ENCODE measurements around the gene AKR1B1.
"Not testable (repeated sequence)": the region's sequence is repeated elsewhere in the genome, so short reads cannot be mapped to it uniquely, and the experiment has no call there.

The AKR1B1 gene

GRCh38 chr7:134458806-134459698 lies at the start of gene AKR1B1:
Gene AKR1B1, minus strand, starts transcription at chr7:134459100. Its CDS starts 38 bp downstream, at chr7:134459062.
- peak within 1 kb of the TSS; percentile 70 for H3K9ac ChIP-seq (ENCODE audit: low read length)

GRCh38 chr7:134505856-134506255 lies 47.0 kb upstream of the AKR1B1 start:
- Histone ChIP-seq H3K4me3 (ENCODE audit: low read length) (no peak overlapping the region), H3K9me3 (ENCODE audit: control insufficient read depth, low read depth, low read length) (no peaks in the 10 kb centered on the region), H3K27me3 (ENCODE audit: control insufficient read depth, insufficient read depth, low read length) (no peaks in the 10 kb centered on the region), H3K27ac (ENCODE audit: low read length) (no peak overlapping the region), H3K36me3 (ENCODE audit: control insufficient read depth, low read depth, low read length) (no peaks in the 10 kb centered on the region), H3K9ac (ENCODE audit: low read length) (no peak overlapping the region), H3K4me1 (ENCODE audit: control insufficient read depth, low read depth, low read length) (no peaks in the 10 kb centered on the region)

More at GRCh38 chr7:134458806-134459698, at the start of gene AKR1B1:
- Histone ChIP-seq H3K4me1 (ENCODE audit: control insufficient read depth, low read depth, low read length) (peaks cover 4% of the 10 kb centered on the region), H3K9me3 (ENCODE audit: control insufficient read depth, low read depth, low read length) (no peaks in the 10 kb centered on the region), H3K27ac (ENCODE audit: low read length) (no peak within 1 kb of the TSS), H3K36me3 (ENCODE audit: control insufficient read depth, low read depth, low read length) (no peaks in the 10 kb centered on the region), H3K4me3 (ENCODE audit: low read length) (peak within 1 kb of the TSS; percentile 83), H3K27me3 (ENCODE audit: control insufficient read depth, insufficient read depth, low read length) (peaks cover 13% of the 10 kb centered on the region)

- H3K27ac ChIP-seq (ENCODE audit: low read length), result no peak overlapping the region
- H3K9ac ChIP-seq (ENCODE audit: low read length), result no peak overlapping the region
- no peaks in the 10 kb centered on the region for H3K9me3 ChIP-seq (ENCODE audit: control insufficient read depth, low read depth, low read length)
- H3K4me1 ChIP-seq (ENCODE audit: control insufficient read depth, low read depth, low read length), result no peaks in the 10 kb centered on the region
- H3K36me3 ChIP-seq (ENCODE audit: control insufficient read depth, low read depth, low read length), result no peaks in the 10 kb centered on the region
- no peaks in the 10 kb centered on the region for H3K27me3 ChIP-seq (ENCODE audit: control insufficient read depth, insufficient read depth, low read length)
- no peak overlapping the region for H3K4me3 ChIP-seq (ENCODE audit: low read length)
These were observed 45.8 kb upstream of the AKR1B1 start for GRCh38 chr7:134504660-134505164.

- no peak overlapping the region for H3K4me3 ChIP-seq (ENCODE audit: low read length)
- no peaks in the 10 kb centered on the region for H3K27me3 ChIP-seq (ENCODE audit: control insufficient read depth, insufficient read depth, low read length)
- no peak overlapping the region for H3K27ac ChIP-seq (ENCODE audit: low read length)
- H3K36me3 ChIP-seq (ENCODE audit: control insufficient read depth, low read depth, low read length), result no peaks in the 10 kb centered on the region
- H3K4me1 ChIP-seq (ENCODE audit: control insufficient read depth, low read depth, low read length), result no peaks in the 10 kb centered on the region
- no peaks in the 10 kb centered on the region for H3K9me3 ChIP-seq (ENCODE audit: control insufficient read depth, low read depth, low read length)
- no peak overlapping the region for H3K9ac ChIP-seq (ENCODE audit: low read length)
These were observed 43.8 kb upstream of the AKR1B1 start for GRCh38 chr7:134502463-134503371.

- Histone ChIP-seq H3K4me3 (ENCODE audit: low read length) (no peak overlapping the region), H3K9ac (ENCODE audit: low read length) (no peak overlapping the region), H3K27ac (ENCODE audit: low read length) (no peak overlapping the region), H3K27me3 (ENCODE audit: control insufficient read depth, insufficient read depth, low read length) (no peaks in the 10 kb centered on the region), H3K36me3 (ENCODE audit: control insufficient read depth, low read depth, low read length) (no peaks in the 10 kb centered on the region), H3K9me3 (ENCODE audit: control insufficient read depth, low read depth, low read length) (no peaks in the 10 kb centered on the region), H3K4me1 (ENCODE audit: control insufficient read depth, low read depth, low read length) (no peaks in the 10 kb centered on the region)
These were observed 42.1 kb upstream of the AKR1B1 start for GRCh38 chr7:134500982-134501381.

GRCh38 chr7:134500406-134500805 lies 41.5 kb upstream of the AKR1B1 start:
- Histone ChIP-seq H3K4me3 (ENCODE audit: low read length) (no peak overlapping the region), H3K4me1 (ENCODE audit: control insufficient read depth, low read depth, low read length) (no peaks in the 10 kb centered on the region), H3K9ac (ENCODE audit: low read length) (no peak overlapping the region), H3K9me3 (ENCODE audit: control insufficient read depth, low read depth, low read length) (no peaks in the 10 kb centered on the region), H3K27ac (ENCODE audit: low read length) (no peak overlapping the region), H3K27me3 (ENCODE audit: control insufficient read depth, insufficient read depth, low read length) (no peaks in the 10 kb centered on the region), H3K36me3 (ENCODE audit: control insufficient read depth, low read depth, low read length) (no peaks in the 10 kb centered on the region)

- no peaks in the 10 kb centered on the region for H3K27me3 ChIP-seq (ENCODE audit: control insufficient read depth, insufficient read depth, low read length)
- H3K27ac ChIP-seq (ENCODE audit: low read length), result no peak overlapping the region
- H3K4me1 ChIP-seq (ENCODE audit: control insufficient read depth, low read depth, low read length), result no peaks in the 10 kb centered on the region
- H3K36me3 ChIP-seq (ENCODE audit: control insufficient read depth, low read depth, low read length), result no peaks in the 10 kb centered on the region
- no peak overlapping the region for H3K4me3 ChIP-seq (ENCODE audit: low read length)
- no peaks in the 10 kb centered on the region for H3K9me3 ChIP-seq (ENCODE audit: control insufficient read depth, low read depth, low read length)
- no peak overlapping the region for H3K9ac ChIP-seq (ENCODE audit: low read length)
These were observed 36.6 kb upstream of the AKR1B1 start for GRCh38 chr7:134495546-134495945.

GRCh38 chr7:134493091-134493490 lies 34.2 kb upstream of the AKR1B1 start:
- Histone ChIP-seq H3K27me3 (ENCODE audit: control insufficient read depth, insufficient read depth, low read length) (no peaks in the 10 kb centered on the region), H3K4me1 (ENCODE audit: control insufficient read depth, low read depth, low read length) (no peaks in the 10 kb centered on the region), H3K9me3 (ENCODE audit: control insufficient read depth, low read depth, low read length) (no peaks in the 10 kb centered on the region), H3K36me3 (ENCODE audit: control insufficient read depth, low read depth, low read length) (no peaks in the 10 kb centered on the region), H3K9ac (ENCODE audit: low read length) (no peak overlapping the region), H3K4me3 (ENCODE audit: low read length) (no peak overlapping the region), H3K27ac (ENCODE audit: low read length) (no peak overlapping the region)

- H3K27me3 ChIP-seq (ENCODE audit: control insufficient read depth, insufficient read depth, low read length); H3K4me1 ChIP-seq (ENCODE audit: control insufficient read depth, low read depth, low read length); H3K9me3 ChIP-seq (ENCODE audit: control insufficient read depth, low read depth, low read length); H3K27ac ChIP-seq (ENCODE audit: low read length); H3K36me3 ChIP-seq (ENCODE audit: control insufficient read depth, low read depth, low read length); H3K9ac ChIP-seq (ENCODE audit: low read length); H3K4me3 ChIP-seq (ENCODE audit: low read length): not testable (repeated sequence)
These were observed 28.8 kb upstream of the AKR1B1 start for GRCh38 chr7:134487721-134488120.

- peaks cover 9% of the 10 kb centered on the region for H3K4me1 ChIP-seq (ENCODE audit: control insufficient read depth, low read depth, low read length)
- no peaks in the 10 kb centered on the region for H3K9me3 ChIP-seq (ENCODE audit: control insufficient read depth, low read depth, low read length)
- no peaks in the 10 kb centered on the region for H3K36me3 ChIP-seq (ENCODE audit: control insufficient read depth, low read depth, low read length)
- H3K27me3 ChIP-seq (ENCODE audit: control insufficient read depth, insufficient read depth, low read length), result no peaks in the 10 kb centered on the region
- no peak overlapping the region for H3K27ac ChIP-seq (ENCODE audit: low read length)
- H3K4me3 ChIP-seq (ENCODE audit: low read length), result no peak overlapping the region
- H3K9ac ChIP-seq (ENCODE audit: low read length), result no peak overlapping the region
These were observed 26.3 kb upstream of the AKR1B1 start for GRCh38 chr7:134485203-134485602.

GRCh38 chr7:134483296-134483695 lies 24.4 kb upstream of the AKR1B1 start:
- Histone ChIP-seq H3K36me3 (ENCODE audit: control insufficient read depth, low read depth, low read length) (no peaks in the 10 kb centered on the region), H3K9ac (ENCODE audit: low read length) (no peak overlapping the region), H3K9me3 (ENCODE audit: control insufficient read depth, low read depth, low read length) (no peaks in the 10 kb centered on the region), H3K4me1 (ENCODE audit: control insufficient read depth, low read depth, low read length) (peaks cover 9% of the 10 kb centered on the region), H3K4me3 (ENCODE audit: low read length) (no peak overlapping the region), H3K27me3 (ENCODE audit: control insufficient read depth, insufficient read depth, low read length) (no peaks in the 10 kb centered on the region), H3K27ac (ENCODE audit: low read length) (no peak overlapping the region)
